Measurements from ENCODE around the gene CDHR1.
"Not testable (repeated sequence)": the region's sequence is repeated elsewhere in the genome, so short reads cannot be mapped to it uniquely, and the experiment has no call there.

DNA sequence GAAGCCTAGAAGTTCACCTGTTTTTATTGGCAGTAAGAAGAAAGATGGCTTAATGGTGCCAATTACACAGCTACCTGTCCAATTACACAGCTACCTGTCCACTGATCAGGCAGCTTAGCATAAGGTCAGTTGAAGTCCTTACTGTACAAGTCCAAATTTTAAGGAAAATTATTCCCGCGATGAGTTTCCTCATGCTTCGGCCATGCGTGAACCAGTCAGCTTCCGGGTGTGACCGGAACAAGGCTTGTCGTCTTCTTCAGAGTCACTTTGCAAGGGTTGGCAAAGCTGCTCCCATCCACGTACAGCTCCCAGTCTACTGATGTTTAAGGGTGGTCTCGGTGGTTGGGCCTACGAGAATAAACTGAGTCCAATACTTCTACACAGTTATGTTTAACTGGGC, 26.0 kb upstream of the CDHR1 start:
- TF ChIP-seq POLR2AphosphoS5 (IDR thresholded peaks at IDR 0.05; ENCODE audit: borderline replicate concordance, low read depth, low read length); EZH2 (IDR thresholded peaks at IDR 0.05); FOXP2 (optimal IDR thresholded peaks at IDR 0.05; ENCODE audit: control extremely low read depth, extremely low read length, insufficient read depth): not testable (repeated sequence)

Measured in SK-N-MC (cell line).